BLaER1 (cell line): ENCODE data around the gene TMEM184C.

ENCODE experiments used
- H3K27ac ChIP-seq: shearing (Covaris generic); formaldehyde crosslinking; 2 replicates; pipeline ENCODE4 v1.8.1; 2022
- H3K27me3 ChIP-seq: shearing (Covaris generic); formaldehyde crosslinking; 2 replicates; pipeline ENCODE4 v1.8.1; 2022
- H3K36me3 ChIP-seq: shearing (Covaris generic); formaldehyde crosslinking; 2 replicates; pipeline ENCODE4 v1.8.1; 2022
- H3K4me1 ChIP-seq: shearing (Covaris generic); formaldehyde crosslinking; 2 replicates; pipeline ENCODE4 v1.8.1; 2022
- H3K4me2 ChIP-seq: shearing (Covaris generic); formaldehyde crosslinking; 2 replicates; pipeline ENCODE4 v1.8.1; 2022
- H3K4me3 ChIP-seq: shearing (Covaris generic); formaldehyde crosslinking; 2 replicates; pipeline ENCODE4 v1.8.1; 2022
- H3K9ac ChIP-seq: shearing (Covaris generic); formaldehyde crosslinking; 2 replicates; pipeline ENCODE4 v1.8.1; 2022
- H3K9me3 ChIP-seq: shearing (Covaris generic); formaldehyde crosslinking; 2 replicates; pipeline ENCODE4 v1.8.1; 2022
- H4K20me1 ChIP-seq: shearing (Covaris generic); formaldehyde crosslinking; 2 replicates; pipeline ENCODE4 v1.8.1; 2022
- Cebpa-rat ChIP-seq: shearing (Covaris generic); IDR thresholded peaks from 2 replicates; pipeline ENCODE4 v1.8.1; 2022

Gene TMEM184C

DNA sequence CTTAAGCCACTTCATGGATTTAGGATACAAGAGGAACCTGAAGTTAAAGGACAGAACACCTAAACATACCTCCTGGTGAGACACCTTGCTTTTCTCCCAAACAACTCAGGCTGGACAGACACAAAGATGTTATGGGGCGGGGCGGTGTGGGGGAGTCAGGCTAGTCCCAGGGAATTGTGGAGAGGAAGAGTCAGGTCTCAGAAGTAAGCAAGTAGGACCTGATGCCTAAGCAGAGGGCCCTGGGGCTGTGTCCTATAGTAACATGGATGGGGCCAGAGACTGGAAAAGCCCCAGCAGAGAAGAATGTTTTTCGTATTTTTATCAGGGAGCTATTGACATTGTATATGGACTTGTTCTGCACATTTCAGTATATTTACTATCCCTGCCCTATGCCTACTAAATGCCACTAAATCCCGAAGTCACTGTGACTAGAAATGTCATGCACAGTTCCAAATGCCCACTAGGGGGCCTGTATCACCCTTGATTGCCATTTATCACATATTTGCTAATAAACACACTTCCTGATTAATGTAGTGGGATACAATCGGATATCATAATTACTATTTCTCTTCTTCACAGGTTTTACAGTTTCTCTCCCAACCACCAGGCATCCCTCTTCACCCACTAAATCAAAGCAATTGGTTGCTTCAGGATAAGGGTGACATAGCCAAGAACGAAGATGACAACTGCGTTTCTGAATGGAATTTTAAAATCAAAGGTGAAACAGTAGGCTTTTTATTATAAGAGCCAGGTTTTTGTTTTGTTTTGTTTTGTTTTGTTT is 90.9 kb downstream of the TMEM184C start:
- no peak overlapping the region for H3K4me2 ChIP-seq
- H3K27me3 ChIP-seq: no peaks in the 10 kb centered on the region
- no peak for TF ChIP-seq Cebpa-rat
- no peaks in the 10 kb centered on the region for H3K9me3 ChIP-seq
- no peaks in the 10 kb centered on the region for H4K20me1 ChIP-seq
- H3K36me3 ChIP-seq: no peaks in the 10 kb centered on the region
- H3K4me3 ChIP-seq: no peak overlapping the region
- H3K4me1 ChIP-seq: no peaks in the 10 kb centered on the region
- no peak overlapping the region for H3K27ac ChIP-seq
- H3K9ac ChIP-seq: no peak overlapping the region

DNA sequence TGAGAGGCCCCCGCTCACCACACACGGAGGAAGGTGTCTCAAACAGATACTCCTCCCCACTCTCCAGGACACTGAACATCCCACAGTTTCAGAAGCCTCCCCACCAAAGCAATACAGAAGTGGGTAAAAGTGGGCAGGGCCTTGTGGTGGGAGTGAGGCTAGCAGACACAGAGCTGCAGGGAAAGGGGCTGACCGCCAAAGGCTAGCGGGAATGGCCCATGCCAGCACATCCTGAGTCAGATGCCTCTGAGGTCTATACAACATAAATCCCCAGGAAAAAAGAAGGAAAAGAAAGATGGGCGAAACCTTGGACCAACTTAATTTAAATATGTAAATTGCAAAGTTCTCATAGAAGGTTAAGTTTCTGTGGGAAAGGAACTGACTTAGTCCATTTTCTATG is 92.8 kb downstream of the TMEM184C start:
- no peak overlapping the region for H3K4me3 ChIP-seq
- H3K4me1 ChIP-seq: no peaks in the 10 kb centered on the region
- no peaks in the 10 kb centered on the region for H3K27me3 ChIP-seq
- no peaks in the 10 kb centered on the region for H4K20me1 ChIP-seq
- H3K4me2 ChIP-seq: no peak overlapping the region
- no peak for TF ChIP-seq Cebpa-rat
- H3K27ac ChIP-seq: no peak overlapping the region
- no peak overlapping the region for H3K9ac ChIP-seq
- no peaks in the 10 kb centered on the region for H3K9me3 ChIP-seq
- no peaks in the 10 kb centered on the region for H3K36me3 ChIP-seq

DNA sequence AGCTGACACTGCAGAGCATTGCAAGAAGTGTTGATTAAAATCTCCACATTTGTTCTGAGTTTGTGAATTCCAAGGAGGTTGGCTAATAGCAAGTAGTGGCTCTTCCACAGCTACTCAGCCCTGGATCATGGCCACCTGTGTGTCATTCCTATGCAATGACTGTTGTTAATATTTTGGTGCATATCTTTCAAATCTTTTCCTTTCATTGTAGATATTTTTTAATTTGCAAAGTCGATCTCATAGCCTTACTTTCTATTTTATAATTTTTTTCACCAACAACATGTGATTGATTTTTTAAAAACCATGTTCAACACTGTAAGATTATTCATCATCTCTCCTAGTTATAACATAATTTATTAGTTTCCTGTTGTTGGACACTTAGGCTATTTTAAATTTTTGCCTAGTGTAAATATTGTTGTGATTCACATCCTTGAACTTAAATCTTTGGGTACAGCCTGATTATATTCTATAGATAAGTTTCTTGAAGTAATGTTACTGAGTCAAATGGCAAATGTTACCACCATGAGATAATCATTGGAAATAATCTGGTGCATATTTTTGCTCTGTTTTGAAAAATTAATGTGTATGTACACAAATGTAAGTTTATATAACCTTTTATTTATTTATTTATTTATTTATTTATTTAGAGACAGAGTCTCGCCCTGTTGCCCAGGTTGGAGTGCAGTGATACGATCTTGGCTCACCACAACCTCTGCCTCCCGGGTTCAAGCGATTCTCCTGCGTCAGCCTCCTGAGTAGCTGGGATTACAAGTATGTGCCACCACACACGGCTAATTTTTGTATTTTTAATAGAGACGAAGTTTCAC is 97.6 kb downstream of the TMEM184C start:
- H3K9ac ChIP-seq: no peak overlapping the region
- H3K4me3 ChIP-seq: no peak overlapping the region
- no peaks in the 10 kb centered on the region for H3K9me3 ChIP-seq
- no peaks in the 10 kb centered on the region for H3K27me3 ChIP-seq
- H4K20me1 ChIP-seq: no peaks in the 10 kb centered on the region
- no peak for TF ChIP-seq Cebpa-rat
- H3K4me1 ChIP-seq: no peaks in the 10 kb centered on the region
- no peak overlapping the region for H3K4me2 ChIP-seq
- H3K36me3 ChIP-seq: no peaks in the 10 kb centered on the region
- no peak overlapping the region for H3K27ac ChIP-seq

DNA sequence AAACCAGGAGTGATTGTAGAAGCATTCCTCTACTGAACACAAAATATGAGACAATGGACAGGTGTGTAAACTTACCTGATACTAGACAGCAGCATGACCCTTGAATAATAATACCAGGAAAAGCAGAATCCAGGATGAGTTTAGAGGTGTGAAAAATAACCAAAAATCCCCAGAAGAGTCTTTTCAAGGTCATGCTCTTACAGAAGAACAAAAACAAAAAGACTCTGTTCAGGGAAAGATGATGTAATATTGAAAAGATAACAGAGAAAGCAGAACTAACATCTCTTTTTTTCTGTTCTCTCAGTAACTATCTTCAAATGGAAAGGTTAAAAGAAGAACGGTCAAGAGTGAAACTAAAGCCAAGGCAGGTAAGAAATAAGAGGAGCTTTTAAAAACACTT is 100.7 kb downstream of the TMEM184C start:
- no peak overlapping the region for H3K4me2 ChIP-seq
- no peaks in the 10 kb centered on the region for H3K9me3 ChIP-seq
- no peaks in the 10 kb centered on the region for H3K4me1 ChIP-seq
- H4K20me1 ChIP-seq: no peaks in the 10 kb centered on the region
- H3K9ac ChIP-seq: no peak overlapping the region
- H3K27me3 ChIP-seq: no peaks in the 10 kb centered on the region
- H3K4me3 ChIP-seq: no peak overlapping the region
- no peaks in the 10 kb centered on the region for H3K36me3 ChIP-seq
- TF ChIP-seq Cebpa-rat: no peak
- no peak overlapping the region for H3K27ac ChIP-seq
